Measurements from ENCODE around the gene SLC6A19.

- TF ChIP-seq CTCF (IDR thresholded peaks at IDR 0.05) = no peak
- TF ChIP-seq POLR2A (IDR thresholded peaks at IDR 0.05) = no peak
- TF ChIP-seq EP300 (IDR thresholded peaks at IDR 0.05) = no peak
These were observed 17.1 kb downstream of the SLC6A19 start for GRCh38 chr5:1218351-1219080.

Measured in tibial nerve (tissue), 4 donors.